GM12873 (cell line): ENCODE results near the gene WDR93.

ENCODE experiments used
- TF ChIP-seq, protein P1 (sequence below): IDR thresholded peaks from 2 replicates; pipeline ENCODE4 v1.5.1; 2012; ENCODE audit warnings: low read depth, mild to moderate bottlenecking, moderate library complexity, low read length, control low read depth; ENCODE audit not compliant: insufficient read depth; ENCODE audit errors: missing control alignments

The WDR93 gene

DNA sequence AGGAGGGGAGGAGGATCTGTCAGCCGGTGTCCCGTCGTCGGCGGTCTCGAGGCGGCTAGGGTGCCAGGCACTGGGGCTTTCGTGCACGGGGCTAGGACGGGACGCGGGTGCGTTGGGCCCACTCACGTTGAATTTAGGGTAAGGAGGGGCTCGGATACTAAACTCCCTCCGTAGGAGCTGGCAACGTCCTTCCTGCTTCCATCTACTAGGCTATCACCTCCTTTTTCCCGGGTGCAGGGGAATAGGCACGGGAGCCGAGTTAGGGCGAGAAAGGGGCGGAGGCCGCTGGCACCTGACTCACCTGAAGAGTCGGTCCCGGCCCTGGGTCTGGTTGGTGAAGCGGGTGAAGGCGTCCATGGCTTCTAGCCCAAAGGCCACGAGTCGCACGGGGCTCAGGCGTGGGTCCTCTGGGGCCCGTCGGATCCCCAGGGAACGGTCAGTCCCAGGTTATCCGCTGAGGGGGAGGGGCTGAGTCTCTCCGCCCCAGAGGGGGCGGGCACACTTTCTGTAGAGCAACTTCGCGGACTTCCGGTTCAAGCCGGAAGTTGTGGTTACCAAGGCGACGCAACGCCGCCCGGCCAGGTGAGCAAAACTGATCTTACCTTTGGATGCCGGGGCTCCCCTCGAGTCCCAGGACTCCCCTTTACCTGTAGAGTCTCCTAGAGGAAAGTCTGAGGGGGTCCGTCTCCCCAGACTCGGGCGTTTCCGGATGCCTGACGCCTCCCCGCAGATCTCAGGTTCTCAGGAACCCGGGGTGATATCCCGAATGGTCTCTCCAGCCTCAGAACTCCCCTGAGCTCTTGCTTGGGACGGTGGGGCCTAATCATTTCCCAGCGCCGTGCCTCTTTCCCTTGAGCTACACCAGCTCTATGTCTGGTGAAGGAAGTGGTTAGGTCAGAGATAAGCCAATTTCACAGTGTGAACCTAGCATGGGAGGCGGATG, at the start of gene WDR93, which contains the start of gene PEX11A:
TSS of gene WDR93 (plus strand) at position 536 of the 943 bp plus-strand sequence. CDS start 10,936 bp downstream, outside the sequence.
TSS of gene PEX11A (minus strand) at position 479 of the 943 bp plus-strand sequence. CDS start at position 357, 122 bp downstream.
- TF ChIP-seq, protein P1, sequence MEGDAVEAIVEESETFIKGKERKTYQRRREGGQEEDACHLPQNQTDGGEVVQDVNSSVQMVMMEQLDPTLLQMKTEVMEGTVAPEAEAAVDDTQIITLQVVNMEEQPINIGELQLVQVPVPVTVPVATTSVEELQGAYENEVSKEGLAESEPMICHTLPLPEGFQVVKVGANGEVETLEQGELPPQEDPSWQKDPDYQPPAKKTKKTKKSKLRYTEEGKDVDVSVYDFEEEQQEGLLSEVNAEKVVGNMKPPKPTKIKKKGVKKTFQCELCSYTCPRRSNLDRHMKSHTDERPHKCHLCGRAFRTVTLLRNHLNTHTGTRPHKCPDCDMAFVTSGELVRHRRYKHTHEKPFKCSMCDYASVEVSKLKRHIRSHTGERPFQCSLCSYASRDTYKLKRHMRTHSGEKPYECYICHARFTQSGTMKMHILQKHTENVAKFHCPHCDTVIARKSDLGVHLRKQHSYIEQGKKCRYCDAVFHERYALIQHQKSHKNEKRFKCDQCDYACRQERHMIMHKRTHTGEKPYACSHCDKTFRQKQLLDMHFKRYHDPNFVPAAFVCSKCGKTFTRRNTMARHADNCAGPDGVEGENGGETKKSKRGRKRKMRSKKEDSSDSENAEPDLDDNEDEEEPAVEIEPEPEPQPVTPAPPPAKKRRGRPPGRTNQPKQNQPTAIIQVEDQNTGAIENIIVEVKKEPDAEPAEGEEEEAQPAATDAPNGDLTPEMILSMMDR: no peak

DNA sequence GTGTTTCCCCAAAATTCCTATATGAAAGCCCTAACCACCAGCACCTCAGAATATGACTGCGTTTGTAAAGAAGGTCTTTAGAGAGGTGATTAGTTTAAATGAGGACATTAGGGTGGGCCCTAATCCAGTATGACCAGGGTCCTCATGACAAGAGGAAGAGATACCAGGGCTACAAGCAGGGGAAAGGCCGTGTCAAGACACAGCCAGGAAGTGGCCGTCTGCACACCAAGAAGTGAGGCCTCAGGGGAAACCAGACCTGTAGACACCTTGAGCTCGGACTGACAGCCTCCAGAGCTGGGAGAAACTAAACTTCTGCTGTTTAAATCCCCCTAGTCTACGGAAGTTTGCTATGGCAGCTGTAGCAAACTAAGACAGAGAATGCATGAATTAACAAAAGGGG, 49.6 kb upstream of the WDR93 start:
- TF ChIP-seq, protein P1: no peak

DNA sequence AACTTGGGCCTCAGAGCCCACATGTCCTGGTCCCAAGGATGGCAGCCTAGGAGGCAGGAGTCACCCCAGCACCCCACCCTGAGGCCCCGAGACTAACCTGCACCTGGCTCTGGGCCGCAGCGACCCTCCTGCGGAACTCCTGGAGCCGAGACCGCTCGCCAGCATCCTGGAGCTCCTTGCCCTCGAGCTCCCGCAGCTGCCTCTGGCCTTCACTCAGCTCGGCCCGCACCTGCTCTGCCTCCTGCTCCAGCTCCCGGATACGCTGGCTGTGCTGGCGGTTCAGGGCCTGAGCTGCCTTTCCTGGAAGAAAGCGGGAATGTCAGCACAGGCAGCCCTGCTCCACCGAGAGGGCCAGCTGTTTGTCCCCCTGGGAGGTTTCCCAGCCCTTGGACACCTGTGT, 48.5 kb upstream of the WDR93 start:
- TF ChIP-seq, protein P1: no peak

DNA sequence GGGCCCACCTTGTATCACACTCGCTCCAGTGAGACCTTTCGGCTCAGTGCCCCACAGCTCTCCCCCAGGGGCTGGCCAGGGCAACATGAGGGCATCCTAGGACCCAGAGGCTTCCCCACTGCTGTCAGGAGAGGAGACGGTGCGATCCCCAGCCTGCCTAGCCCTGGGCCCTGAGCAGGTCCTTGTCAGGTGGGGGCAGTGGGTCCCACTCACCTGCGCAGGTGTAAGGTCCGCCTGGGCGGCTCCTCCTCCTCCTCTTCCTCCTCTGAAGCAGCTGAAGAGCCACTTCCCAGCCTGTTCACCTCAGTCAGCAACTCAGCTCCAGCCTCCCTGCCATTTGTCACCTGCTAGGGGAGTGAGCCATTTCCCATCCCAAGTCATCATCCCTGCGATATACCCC, 44.9 kb upstream of the WDR93 start:
- TF ChIP-seq, protein P1: no peak

DNA sequence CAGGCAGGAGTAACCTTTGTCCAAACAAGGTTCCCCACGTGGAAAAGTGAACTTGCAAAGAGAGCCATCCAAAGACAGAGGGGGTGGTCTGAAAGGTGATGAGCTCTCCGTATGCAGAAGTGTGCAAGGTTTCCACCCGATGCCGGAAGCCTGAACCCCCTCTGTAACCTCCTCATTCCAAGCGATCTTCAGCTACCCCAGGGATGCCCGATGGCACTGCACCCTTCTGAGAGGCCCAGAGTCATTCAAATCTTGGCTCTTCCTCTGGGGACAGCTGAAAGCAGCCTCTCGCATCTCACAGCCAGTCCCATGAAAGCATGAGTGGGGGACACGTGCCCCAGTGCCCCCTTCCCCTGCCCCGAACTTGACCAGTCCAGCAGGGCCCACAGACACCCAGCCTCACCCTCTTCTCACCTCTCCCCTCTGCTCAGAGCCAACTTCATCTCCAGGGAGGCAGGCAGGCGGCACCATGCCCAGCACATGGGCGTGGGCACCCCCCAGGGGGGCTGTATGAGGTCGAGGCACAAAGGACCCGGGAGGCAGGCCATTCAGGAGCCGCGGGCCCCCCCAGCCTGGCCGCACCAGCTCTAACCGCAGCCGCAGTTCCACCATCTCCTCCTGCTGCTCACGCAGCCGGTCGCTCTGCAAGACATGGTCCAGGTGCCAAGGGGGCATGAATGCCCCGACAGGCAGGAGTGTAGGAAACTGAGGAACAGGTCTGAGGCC, 44.0 kb upstream of the WDR93 start:
- TF ChIP-seq, protein P1: no peak

DNA sequence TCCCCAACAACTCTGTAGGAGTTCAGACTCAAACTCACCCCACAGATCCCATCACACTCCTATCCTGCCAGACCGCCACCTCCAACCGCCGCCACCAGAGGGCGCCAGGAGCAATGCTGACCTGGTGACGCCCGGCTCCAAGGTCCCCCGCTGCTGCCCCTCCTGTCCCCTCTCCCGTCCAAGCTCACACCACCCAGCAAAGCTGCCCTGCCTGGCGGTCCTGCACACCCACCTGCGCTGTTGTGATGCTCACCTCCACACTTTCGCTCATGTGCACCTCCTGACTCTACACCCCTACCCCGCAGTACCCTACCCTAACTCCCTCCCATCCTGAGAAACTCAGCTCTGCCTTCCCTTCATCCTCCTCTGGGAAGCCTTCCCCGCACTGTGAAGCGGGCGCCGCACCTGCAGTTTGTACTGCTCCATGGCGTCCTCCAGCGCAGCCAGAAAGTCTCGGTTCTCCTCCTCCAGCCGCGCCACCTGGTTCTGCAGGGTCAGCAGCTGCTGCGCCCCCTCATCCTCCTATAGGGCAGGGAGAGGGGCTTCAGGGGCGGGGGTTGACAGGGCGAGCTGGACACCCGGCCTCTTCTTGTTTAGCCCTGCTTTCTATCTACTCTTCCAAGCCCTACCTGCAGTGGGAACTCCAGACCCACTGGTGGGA, 43.3 kb upstream of the WDR93 start:
- TF ChIP-seq, protein P1: peak; percentile 92
